OCI-LY3 (cell line): ENCODE data around the gene ZNF319.

ENCODE experiments used
- EZH2phosphoT487 ChIP-seq: fragments of 200-600 bp; shearing (Covaris generic); IDR thresholded peaks from 2 replicates; pipeline ENCODE4 v1.6.1; 2018; ENCODE audit warnings: antibody characterized with exemption, mixed run types, low read depth
- TF ChIP-seq, protein P1 (sequence below): fragments of 200-600, 300-600 bp; sonication (generic); IDR thresholded peaks from 2 replicates; pipeline ENCODE4 v1.5.1; 2014; ENCODE audit warnings: antibody characterized with exemption, low read length, low read depth

GRCh38 chr16:57988929-57989328, 11.5 kb downstream of the ZNF319 start:
- TF ChIP-seq, protein P1, sequence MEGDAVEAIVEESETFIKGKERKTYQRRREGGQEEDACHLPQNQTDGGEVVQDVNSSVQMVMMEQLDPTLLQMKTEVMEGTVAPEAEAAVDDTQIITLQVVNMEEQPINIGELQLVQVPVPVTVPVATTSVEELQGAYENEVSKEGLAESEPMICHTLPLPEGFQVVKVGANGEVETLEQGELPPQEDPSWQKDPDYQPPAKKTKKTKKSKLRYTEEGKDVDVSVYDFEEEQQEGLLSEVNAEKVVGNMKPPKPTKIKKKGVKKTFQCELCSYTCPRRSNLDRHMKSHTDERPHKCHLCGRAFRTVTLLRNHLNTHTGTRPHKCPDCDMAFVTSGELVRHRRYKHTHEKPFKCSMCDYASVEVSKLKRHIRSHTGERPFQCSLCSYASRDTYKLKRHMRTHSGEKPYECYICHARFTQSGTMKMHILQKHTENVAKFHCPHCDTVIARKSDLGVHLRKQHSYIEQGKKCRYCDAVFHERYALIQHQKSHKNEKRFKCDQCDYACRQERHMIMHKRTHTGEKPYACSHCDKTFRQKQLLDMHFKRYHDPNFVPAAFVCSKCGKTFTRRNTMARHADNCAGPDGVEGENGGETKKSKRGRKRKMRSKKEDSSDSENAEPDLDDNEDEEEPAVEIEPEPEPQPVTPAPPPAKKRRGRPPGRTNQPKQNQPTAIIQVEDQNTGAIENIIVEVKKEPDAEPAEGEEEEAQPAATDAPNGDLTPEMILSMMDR: no peak
- no peak for TF ChIP-seq EZH2phosphoT487
